ENCODE results near the gene DEPDC5.
"Not testable (repeated sequence)": the region's sequence is repeated elsewhere in the genome, so short reads cannot be mapped to it uniquely, and the experiment has no call there.

DEPDC5 gene

DNA sequence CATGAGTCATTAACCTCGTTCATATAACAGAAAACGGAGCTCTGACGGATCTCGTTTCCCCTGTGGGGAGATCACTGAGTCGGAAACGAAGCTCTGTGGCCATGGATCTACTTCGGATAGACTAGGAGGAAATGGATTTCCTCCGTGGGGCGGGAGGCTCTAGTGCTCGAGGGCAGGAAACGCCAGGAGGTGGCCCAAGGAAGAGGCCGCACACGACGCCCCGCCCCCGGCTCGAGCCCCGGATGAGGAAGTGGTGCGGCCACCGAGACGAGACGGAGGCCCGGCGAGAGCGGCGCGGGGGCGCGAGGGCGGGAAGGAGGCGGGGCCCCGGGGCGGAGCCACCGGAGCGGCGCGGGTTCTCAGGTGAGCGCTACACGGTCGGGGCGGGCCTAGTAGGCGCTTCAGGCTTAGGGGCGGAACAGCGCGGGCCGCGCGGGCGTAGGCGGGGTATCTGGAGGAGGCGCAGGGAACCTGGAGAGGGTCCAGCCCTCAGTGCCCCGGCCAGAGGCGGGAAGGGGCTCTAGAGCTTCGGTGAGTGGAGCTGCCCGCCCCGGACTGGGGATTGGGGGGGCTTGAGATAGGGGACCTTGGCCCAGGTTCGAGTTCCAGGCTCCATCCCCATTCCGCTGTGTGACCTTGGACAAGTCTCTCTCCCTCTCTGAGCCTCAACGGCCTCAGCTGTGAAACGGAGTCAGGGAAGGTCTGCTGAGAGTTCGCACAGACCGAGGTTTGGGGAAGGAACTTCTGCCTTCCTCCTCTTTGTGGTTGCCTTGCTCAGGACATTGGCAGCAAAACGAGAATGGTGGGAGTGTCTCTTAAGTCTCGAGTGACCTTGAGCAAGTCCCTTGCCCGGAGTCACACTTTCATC is at the start of gene DEPDC5:
TSS of gene DEPDC5 (plus strand) at position 386 of the 868 bp plus-strand sequence. CDS start 903 bp downstream, outside the sequence.
- DNase-seq (ENCODE audit: low read depth in 2 of 2): peak; percentile 92 to 93

DNA sequence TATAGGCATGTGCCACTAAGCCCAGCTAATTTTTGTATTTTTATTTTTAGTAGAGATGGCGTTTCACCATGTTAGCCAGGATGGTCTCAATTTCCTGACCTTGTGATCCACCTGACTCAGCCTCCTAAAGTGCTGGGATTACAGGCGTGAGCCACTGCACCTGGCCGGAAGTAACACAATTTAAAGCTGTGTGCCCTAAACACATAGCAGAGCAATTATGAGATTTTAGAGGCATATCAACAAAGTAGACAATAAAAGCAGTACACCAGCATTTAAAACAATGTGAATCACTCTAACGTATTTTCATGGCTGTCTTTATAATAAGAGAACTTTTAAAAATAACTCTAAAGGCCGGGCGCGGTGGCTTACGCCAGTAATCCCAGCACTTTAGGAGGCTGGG is 46.3 kb upstream of the DEPDC5 start:
- no peak for DNase-seq (ENCODE audit: low read depth in 2 of 2)

DNA sequence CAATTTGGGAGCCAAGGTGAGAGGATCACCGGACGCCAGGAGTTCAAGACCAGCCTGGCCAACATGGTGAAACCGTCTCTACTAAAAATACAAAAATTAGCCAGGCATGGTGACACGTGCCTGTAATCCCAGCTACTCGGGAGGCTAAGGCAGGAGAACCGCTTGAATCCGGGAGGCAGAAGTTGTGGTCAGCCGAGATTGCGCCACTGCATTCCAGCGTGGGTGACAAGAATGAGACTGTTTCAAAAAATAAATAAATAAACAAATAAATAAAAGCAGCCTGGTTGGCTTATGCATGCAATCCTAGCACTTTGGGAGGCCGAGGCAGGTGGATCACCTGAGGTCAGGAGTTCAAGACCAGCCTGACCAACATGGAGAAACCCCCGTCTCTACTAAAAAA is 42.6 kb upstream of the DEPDC5 start:
- DNase-seq (ENCODE audit: low read depth in 2 of 2): not testable (repeated sequence)

DNA sequence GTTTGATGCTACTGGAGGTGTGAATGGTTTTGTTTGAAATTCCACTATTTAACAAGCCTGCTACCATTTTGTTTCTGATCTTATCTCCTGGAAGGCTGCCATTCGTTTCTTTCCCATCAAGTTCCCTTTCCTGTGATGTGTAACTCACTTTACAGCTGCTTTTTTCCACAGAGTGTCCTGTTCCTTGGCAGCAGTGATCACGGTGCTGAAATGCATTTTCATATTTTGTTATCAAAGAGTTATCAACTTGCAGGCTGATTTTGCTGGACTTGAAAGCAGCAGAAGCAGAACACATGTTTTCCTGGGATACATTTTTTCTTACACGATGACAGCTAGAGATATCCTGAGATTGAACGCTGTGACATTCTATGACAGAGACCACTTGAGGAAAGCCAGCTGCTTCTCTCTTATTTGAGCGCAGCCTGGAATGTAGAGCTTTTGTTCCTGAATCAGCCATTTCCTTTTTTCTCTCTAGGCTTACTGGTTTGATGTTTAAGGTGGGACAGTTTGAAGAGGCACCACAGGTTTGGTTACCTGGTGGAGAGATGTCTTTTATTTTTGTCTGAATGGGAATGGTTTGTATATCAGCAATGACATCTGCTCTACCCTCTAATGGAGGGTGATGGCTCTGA is 38.6 kb upstream of the DEPDC5 start:
- DNase-seq (ENCODE audit: low read depth in 2 of 2): no peak

DNA sequence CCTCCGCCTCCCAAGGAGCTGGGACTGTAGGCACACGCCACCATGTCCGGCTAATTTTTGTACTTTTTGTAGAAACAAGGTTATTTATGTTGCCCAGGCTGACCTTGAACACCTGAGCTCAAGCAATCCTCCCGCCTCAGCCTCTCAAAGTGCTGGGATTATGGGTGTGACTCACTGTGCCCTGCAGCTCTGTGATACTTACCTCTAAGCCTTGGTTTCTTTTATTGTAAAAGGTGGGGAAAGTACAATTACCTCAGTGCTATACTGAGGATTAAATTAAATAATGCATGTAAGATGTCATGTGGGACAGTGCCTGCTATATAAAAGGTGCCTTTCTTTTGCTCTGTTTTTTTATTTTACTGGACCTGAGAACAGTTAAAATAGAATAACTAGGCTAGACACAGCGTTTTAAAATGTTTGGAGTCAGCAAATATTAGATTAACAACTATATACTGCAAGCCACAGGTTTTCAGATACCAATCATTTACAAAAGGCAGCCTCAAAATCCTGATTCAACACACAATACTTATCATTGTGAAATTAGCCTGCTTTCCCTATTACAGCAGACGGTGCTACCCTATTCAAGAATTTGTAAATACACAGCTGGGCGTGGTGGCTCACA is 33.9 kb upstream of the DEPDC5 start:
- DNase-seq (ENCODE audit: low read depth in 2 of 2): no peak

DNA sequence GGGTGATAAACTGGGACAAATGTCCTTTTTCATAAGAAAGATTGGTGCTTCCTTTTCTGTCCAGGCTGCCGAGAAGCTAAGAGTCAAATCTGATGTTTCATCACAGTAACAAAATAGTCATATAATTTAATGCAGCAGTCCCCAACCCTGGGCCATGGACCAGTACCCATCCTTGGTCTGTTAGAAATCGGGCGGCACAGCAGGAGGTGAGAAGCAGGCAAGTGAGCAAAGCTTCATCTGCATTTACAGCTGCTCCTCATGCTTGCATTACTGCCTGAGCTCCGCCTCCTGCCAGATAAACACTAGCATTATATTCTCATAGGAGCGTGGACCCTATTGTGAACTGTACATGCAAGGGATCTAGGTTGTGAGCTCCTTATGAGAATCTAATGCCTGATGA is 30.1 kb upstream of the DEPDC5 start:
- DNase-seq (ENCODE audit: low read depth in 2 of 2): no peak

DNA sequence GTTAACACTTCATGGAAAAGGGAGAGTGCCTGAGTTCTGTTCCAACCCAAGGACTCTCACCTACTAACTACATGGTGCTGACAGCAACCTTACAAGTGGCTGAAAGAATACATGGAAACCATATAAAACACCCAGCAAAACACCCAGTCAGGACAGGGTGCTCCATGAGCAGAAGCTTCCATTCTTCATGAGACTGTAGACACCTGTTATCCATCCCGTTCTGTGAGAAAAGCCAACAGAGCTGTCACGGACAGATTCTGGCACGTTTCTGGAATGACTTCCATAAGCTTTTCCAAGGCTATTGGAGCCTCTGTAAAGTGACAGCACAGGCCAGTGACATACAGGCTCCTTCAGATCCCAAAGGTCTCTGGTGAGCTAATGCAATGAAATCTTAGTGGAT is 27.1 kb upstream of the DEPDC5 start:
- no peak for DNase-seq (ENCODE audit: low read depth in 2 of 2)

DNA sequence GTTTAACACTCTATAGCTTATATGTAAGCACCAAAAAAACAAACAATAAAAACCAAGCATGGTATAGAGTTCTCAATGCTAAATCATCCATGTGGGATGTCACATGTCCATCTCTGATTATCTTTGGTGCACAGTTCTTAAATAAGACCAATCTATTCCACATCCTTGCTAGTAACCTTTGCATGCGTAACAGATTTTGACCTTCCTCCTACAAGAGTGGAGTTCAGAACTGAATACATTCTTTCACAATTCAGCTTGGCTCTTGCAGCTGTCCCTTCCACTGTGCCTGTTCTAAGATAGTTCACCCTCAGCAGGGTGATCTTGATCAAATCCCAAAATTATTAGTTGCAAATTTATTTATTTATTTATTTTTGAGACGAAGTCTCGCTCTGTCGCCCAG is 25.0 kb upstream of the DEPDC5 start:
- no peak for DNase-seq (ENCODE audit: low read depth in 2 of 2)

DNA sequence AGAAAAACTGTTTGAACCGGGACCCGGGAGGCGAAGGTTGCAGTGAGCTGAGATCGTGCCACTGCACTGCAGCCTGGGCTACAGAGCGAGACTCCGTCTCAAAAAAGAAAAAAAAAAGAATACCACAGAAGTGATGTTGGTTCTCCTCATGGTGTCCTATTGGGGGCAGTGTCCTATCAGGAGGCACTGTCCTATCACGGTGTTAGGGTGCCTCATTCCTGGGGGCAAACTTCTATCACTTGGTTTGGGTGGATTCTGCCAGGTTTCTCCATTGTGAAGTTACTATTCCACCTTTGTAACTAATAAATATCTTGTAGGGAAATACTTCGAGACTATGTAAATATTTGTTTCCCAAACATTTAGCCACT is 23.5 kb upstream of the DEPDC5 start:
- DNase-seq (ENCODE audit: low read depth in 2 of 2): no peak

DNA sequence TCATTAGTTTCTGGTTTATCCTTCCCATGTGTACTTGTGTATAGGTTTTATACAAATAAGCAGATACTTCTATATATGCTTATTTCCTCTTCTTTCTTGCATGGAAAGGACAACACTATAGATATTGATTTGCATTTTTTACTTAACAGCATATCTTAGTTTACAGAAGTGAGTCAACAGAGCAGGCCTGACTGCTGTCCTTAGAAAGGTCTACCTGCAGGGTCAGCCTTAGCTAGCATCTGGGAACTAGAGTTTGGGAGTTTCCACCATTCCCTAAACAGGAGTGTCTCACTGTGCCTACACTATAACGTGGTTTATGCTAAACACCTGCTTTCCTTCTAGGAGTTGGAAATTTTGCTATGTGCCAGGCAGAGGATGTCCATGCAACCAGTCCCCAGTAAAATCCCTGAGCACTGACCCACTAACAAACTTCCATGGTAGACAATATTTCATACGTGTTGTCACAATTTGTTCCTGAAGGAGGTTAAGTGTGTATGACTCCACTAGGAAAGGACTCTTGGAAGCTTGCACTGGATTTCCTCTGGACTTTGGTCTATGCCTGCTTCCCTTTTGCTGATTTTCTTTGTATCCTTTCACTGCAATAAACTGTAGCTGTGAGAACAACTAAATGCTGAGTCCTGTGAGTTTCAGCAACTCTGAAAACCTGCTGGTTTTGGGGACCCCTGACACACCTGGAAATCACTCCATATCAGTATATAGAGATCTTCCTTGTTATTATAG is 21.6 kb upstream of the DEPDC5 start:
- DNase-seq (ENCODE audit: low read depth in 2 of 2): no peak

DNA sequence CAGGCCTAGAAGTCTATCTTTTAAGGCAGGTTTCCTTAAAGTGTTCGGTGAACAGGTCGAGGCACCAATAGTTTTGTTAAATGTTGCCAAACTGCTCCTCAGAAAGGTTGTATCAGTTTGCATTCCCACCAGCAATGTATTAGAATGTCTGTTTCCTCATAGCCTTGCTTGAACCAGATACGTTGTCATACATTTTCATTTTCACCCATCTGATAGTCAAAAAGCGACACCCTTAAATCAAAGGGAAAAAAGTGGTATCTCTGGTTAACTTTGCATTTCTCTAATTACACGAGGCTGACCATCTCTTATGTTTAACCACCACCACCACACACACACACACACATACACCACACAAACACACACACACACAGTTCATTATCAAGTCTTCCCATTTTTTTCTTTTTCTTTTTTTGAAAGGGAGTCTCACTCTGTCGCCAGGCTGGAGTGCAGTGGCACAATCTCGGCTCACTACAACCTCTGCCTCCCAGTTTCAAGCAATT is 20.2 kb upstream of the DEPDC5 start:
- DNase-seq (ENCODE audit: low read depth in 2 of 2): no peak

DNA sequence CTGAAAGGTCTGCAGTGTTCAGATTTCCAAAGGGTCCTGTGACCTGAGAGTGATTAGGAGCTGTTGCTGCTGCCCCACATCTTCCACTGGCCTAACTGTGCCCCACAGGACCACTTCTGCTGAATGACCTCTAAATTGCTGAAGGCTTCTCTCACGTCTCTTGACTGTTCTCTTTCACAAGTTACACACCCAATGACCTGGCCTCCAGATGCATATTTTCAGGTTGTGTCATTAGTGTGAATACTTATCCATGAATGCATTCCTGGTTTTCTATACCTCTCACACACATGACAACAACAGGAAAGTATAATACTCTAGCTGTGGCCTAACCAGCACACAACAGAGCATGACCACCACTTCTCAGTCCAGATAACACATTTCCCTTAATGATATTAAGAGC is 19.3 kb upstream of the DEPDC5 start:
- DNase-seq (ENCODE audit: low read depth in 2 of 2): no peak

DNA sequence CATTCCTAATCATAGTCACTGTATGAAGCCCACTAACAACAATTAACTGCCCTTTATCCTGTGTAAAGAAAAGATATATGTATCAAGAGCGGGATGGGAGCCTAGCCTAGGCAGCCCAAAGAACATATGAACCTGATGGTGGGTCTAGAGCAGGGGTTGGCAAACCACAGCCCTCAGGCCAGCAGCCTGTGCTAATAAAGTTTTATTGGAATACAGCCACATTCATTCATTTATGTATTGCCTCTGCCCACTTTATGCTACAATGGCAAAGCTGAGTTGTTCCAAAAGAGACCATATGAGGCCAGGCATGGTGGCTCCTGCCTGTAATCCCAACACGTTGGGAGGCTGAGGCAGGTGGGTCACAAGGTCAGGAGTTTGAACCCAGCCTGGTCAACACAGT is 17.4 kb upstream of the DEPDC5 start:
- DNase-seq (ENCODE audit: low read depth in 2 of 2): no peak

DNA sequence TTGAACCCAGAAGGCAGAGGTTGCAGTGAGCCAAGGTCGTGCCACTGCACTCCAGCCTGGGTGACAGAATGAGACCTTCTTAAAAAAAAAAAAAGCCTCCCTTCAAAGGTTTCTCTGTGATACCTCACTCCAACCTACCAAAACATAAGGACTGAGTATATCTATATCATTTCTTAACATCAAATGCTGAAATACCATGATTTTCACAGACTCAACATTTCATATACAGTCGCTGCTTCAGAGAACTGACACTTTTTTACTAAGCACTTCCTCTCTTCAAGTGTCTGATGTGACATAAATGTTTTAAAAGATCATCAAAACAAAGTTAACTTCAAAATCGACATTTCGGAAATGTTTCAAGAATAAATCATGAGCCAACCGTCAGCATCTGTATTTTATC is 15.9 kb upstream of the DEPDC5 start:
- no peak for DNase-seq (ENCODE audit: low read depth in 2 of 2)

DNA sequence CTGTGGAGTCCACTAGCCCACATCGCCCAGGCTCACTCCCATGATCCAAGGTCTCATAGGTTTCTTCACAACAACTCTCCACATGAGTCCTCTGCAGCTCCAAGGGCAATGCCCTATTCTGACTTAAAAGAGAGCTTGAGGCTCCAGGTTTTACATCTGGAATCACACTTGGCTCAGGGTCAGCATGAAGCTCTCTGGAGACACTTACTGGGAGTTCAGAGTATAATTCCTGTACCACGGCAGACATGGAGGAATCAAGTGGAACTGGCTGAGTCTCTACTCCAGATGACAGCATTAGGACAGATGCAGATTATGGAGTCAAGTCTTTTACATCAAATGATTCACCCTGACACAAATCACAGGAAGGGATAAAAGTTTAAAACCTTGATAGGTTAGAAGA is 15.3 kb upstream of the DEPDC5 start:
- no peak for DNase-seq (ENCODE audit: low read depth in 2 of 2)

DNA sequence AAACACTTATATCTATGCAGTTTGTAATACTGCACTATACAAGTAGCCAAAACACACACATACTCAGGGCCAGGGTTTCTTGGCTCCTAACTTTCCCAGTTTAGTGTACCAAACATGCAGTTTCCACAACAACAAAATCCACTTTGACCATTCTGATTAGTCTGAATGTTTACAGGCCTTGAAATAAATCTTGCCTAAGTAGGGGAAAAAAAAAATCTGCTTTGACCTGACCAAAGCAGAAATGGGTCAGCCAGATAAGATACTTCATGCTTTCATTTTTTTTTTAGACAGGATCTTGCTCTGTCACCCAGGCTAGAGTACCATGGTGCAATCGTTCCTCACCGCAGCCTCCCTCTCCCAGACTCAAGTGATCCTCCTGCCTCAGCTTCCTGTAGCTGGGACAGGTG is 14.0 kb upstream of the DEPDC5 start:
- DNase-seq (ENCODE audit: low read depth in 2 of 2): no peak

DNA sequence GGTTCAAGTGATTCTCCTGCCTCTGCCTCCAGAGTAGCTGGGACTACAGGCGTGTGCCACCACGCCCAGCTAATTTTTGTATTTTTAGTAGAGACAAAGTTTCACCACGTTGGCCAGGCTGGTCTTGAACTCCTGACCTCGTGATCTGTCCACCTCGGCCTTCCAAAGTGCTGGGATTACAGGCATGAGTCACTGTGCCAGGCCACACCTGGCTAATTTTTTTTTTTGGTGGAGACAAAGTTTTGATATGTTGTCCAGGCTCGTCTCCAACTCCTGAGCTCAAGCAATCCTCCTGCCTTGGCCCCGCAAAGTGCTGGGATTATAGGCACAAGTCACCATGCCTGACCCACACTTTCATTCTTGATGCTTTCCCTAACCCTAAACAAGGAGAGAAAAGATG is 13.5 kb upstream of the DEPDC5 start:
- not testable (repeated sequence) for DNase-seq (ENCODE audit: low read depth in 2 of 2)

DNA sequence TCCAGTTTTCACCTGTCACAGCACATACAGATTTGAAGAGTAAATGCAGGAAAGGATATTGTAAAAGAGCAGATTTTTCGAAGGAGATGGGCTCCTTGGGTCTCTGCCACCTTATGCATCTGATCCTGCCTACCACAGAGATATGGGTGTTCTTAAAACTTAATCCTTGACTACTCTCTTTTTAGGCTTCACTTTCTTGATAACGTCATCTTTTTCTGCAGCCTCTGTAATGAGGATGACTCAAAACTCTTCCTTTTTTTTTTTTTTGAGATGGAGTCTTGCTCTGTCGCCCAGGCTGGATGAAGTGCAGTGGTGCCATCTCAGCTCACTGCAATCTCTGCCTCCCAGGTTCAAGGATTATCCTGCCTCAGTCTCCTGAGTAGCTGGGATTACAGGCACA is 11.7 kb upstream of the DEPDC5 start:
- no peak for DNase-seq (ENCODE audit: low read depth in 2 of 2)

DNA sequence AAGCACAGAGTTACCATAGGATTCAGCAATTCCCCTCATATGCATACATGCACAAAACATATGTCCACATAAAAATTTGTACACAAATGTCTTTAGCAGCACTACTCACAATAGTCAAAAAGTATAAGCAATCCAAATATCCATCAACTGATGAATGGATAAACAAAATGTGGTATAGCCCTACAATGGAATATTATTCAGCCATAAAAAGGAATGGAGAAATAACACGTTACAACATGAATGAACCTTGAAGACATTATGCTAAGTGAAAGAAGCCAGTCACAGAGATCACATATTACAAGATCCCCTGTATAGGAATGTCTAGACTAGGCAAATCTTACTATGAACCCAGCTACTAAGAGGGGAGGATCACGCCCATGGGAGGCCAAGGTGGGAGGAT is 11.1 kb upstream of the DEPDC5 start:
- no peak for DNase-seq (ENCODE audit: low read depth in 2 of 2)

DNA sequence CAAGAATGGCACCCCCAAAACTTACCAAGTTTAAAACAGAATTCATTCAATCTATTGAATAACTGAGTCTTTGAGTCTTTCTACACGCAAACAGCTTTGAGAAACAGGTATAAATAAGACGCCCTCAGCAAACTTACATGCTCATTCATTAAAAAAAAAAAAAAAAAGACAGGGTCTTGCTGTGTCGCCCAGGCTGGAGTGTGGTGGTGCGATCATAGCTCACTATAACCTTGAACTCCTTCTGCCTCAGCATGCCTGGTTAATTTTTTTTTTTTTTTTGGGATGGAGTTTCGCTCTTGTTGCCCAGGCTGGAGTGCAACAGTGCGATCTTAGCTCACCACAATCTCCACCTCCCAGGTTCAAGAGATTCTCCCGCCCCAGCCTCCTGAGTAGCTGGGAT is 9.9 kb upstream of the DEPDC5 start:
- DNase-seq (ENCODE audit: low read depth in 2 of 2): no peak

DNA sequence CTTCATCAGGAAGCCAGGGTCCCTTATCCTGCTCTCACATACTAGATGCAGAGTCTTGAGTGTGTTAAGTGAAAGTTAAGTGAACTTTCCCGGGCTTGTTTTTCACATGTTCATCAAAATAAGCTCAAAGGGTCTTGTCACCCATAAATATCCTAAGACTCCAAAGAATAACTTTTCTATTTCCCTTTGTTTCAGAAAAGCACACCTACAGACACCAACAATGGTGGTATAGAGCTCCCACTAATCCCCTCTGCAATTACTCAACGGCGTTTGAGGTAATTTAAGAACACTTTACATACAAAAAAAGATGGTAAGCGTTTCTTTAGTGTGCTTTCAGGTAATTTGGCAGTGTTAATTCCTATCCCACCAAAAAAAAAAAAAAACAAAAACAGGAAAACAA is 6.4 kb upstream of the DEPDC5 start:
- no peak for DNase-seq (ENCODE audit: low read depth in 2 of 2)

DNA sequence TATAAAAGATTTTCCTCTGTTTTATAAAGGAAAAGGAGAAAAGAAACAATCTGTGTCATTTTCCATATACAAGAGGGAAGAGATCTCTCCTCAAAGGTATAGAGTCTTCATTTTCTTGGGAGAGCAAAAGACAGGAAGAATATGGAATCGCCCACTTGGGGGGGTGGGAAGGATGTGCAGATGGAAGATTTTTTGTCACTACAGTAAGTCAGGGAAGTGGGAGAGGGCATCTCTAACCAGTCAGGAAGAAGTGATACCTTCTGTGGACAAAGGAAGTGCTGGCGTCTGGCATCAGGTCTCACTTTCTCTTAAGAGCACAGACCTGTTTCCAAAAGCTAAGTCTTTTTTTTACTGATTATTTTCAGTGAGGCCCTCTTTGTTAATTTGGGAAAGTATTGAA is 5.3 kb upstream of the DEPDC5 start:
- no peak for DNase-seq (ENCODE audit: low read depth in 2 of 2)

All from stimulated activated CD8-positive, alpha-beta memory T cell treated with anti-CD3 and anti-CD28 coated beads, Interleukin-7, amount 100 ng/mL, for 1 hour (primary cell).